Endodermal cell (in vitro differentiated cells): ENCODE results near the gene MEFV. TPM values are rescaled to one million over a fixed set of nuclear protein-coding genes. Genes with fewer than 3 reads are reported as not detected.

Source experiments
- DNase-seq: peaks from one replicate; pipeline ENCODE4 v3.0.0-alpha.2; 2017
- H3K27ac ChIP-seq: 2 replicates; pipeline ENCODE4 v1.5.1; 2013; ENCODE audit warnings: mild to moderate bottlenecking, low read depth, low read length, moderate library complexity
- H3K27me3 ChIP-seq: 2 replicates; pipeline ENCODE4 v1.6.1; 2013; ENCODE audit warnings: mild to moderate bottlenecking, low read length, moderate library complexity; ENCODE audit not compliant: insufficient read depth, control insufficient read depth, poor library complexity, severe bottlenecking
- H3K36me3 ChIP-seq: 2 replicates; pipeline ENCODE4 v1.7.0; 2013; ENCODE audit warnings: mild to moderate bottlenecking, low read length, moderate library complexity; ENCODE audit not compliant: control insufficient read depth, insufficient read depth
- H3K4me1 ChIP-seq: one replicate; pipeline ENCODE4 v1.7.0; 2013; ENCODE audit warnings: low read length; ENCODE audit not compliant: control insufficient read depth, insufficient read depth
- H3K4me3 ChIP-seq: 2 replicates; pipeline ENCODE4 v1.5.1; 2013; ENCODE audit warnings: mild to moderate bottlenecking, low read length, moderate library complexity
- H3K9ac ChIP-seq: 2 replicates; pipeline ENCODE4 v1.6.1; 2013; ENCODE audit warnings: mild to moderate bottlenecking, low read length, moderate library complexity; ENCODE audit not compliant: poor library complexity, severe bottlenecking; ENCODE audit errors: extremely low read depth
- H3K9me3 ChIP-seq: 2 replicates; pipeline ENCODE4 v1.6.1; 2013; ENCODE audit warnings: mild to moderate bottlenecking, low read length, moderate library complexity; ENCODE audit not compliant: control insufficient read depth
- H3K27ac Mint-ChIP-seq: 2 replicates; pipeline ENCODE4 v1.8.0; 2020; ENCODE audit warnings: mixed read lengths
- H3K27me3 Mint-ChIP-seq: 2 replicates; pipeline ENCODE4 v1.8.0; 2021; ENCODE audit warnings: mild to moderate bottlenecking, mixed read lengths; ENCODE audit not compliant: insufficient read depth
- H3K36me3 Mint-ChIP-seq: 2 replicates; pipeline ENCODE4 v1.8.0; 2020; ENCODE audit warnings: low read depth, mixed read lengths
- H3K4me1 Mint-ChIP-seq: 2 replicates; pipeline ENCODE4 v1.8.0; 2020; ENCODE audit warnings: mixed read lengths
- H3K4me3 Mint-ChIP-seq: 2 replicates; pipeline ENCODE4 v1.8.0; 2020; ENCODE audit warnings: mild to moderate bottlenecking, moderate library complexity, mixed read lengths
- H3K9me3 Mint-ChIP-seq: 2 replicates; pipeline ENCODE4 v1.8.0; 2020; ENCODE audit warnings: mild to moderate bottlenecking, mixed read lengths
- CTCF ChIP-seq: fragments of 200-600 bp; sonication (generic); conservative IDR thresholded peaks from 2 replicates; pipeline ENCODE4 v1.5.0; 2021; ENCODE audit warnings: antibody characterized with exemption, mild to moderate bottlenecking
- WGBS, 2 experiments: methylation state at CpG; one replicate each; pipeline versions ENCODE4 v1.1.5 to v1.1.7; 2013; ENCODE audit warnings: missing lambda C conversion rate in 2 of 2, mixed read lengths in 1 of 2; ENCODE audit not compliant: insufficient coverage in 1 of 2, insufficient read length in 1 of 2; 5-methylcytosine and 5-hydroxymethylcytosine counted together
- total RNA-seq, 2 donors: library from RNA; stranded (reverse); fragmentation: NEBNext Ultra II Directional in 1 of 2; extraction: Animal tissue kit (Norgen Biotek cat#: 25700) in 1 of 2; gene quantifications; 2 replicates in 1 of 2; 3 replicates in 1 of 2; pipeline ENCODE4 v1.2.1, GENCODE V29; 2021

Gene MEFV
- total RNA-seq, 2 donors from 2014 or later = not detected

GRCh38 chr16:3195975-3196374 is 60.5 kb downstream of the MEFV start:
- peaks cover 73% of the 10 kb centered on the region for H3K27me3 Mint-ChIP-seq
- 53 to 62% methylated on average over 7 to 9 of the region's 10 CpGs for WGBS, 2 experiments
- peaks cover 53% of the 10 kb centered on the region for H3K27me3 ChIP-seq

GRCh38 chr16:3194792-3195191 is 61.6 kb downstream of the MEFV start:
- H3K27ac Mint-ChIP-seq = no peak overlapping the region
- H3K27ac ChIP-seq = no peak overlapping the region
- peaks cover 5% of the 10 kb centered on the region for H3K4me1 Mint-ChIP-seq
- no peak for TF ChIP-seq CTCF
- no peak overlapping the region for H3K4me3 ChIP-seq
- no peaks in the 10 kb centered on the region for H3K36me3 Mint-ChIP-seq
- H3K9me3 Mint-ChIP-seq = peaks cover 9% of the 10 kb centered on the region
- H3K9ac ChIP-seq = no peak overlapping the region
- WGBS, 2 experiments = 89% methylated on average over 14 to 20 of the region's 20 CpGs
- no peaks in the 10 kb centered on the region for H3K9me3 ChIP-seq
- H3K36me3 ChIP-seq = no peaks in the 10 kb centered on the region
- peaks cover 74% of the 10 kb centered on the region for H3K27me3 Mint-ChIP-seq
- H3K4me3 Mint-ChIP-seq = no peak overlapping the region
- no peaks in the 10 kb centered on the region for H3K4me1 ChIP-seq
- DNase-seq = no peak
- peaks cover 54% of the 10 kb centered on the region for H3K27me3 ChIP-seq

More at GRCh38 chr16:3195975-3196374, 60.5 kb downstream of the MEFV start:
- H3K27ac Mint-ChIP-seq = no peak overlapping the region
- no peak overlapping the region for H3K4me3 Mint-ChIP-seq
- Histone ChIP-seq H3K27ac (no peak overlapping the region), H3K4me3 (no peak overlapping the region), H3K36me3 (no peaks in the 10 kb centered on the region), H3K9me3 (no peaks in the 10 kb centered on the region), H3K9ac (no peak overlapping the region), H3K4me1 (no peaks in the 10 kb centered on the region)
- TF ChIP-seq CTCF = no peak
- DNase-seq = peak; percentile 53
- peaks cover under 1% of the 10 kb centered on the region for H3K4me1 Mint-ChIP-seq
- H3K9me3 Mint-ChIP-seq = peaks cover 9% of the 10 kb centered on the region
- H3K36me3 Mint-ChIP-seq = no peaks in the 10 kb centered on the region

- Mint-ChIP-seq H3K4me1 (peaks cover 7% of the 10 kb centered on the region), H3K27me3 (peaks cover 72% of the 10 kb centered on the region), H3K27ac (no peak overlapping the region), H3K9me3 (peaks cover 9% of the 10 kb centered on the region), H3K36me3 (no peaks in the 10 kb centered on the region), H3K4me3 (no peak overlapping the region)
- Histone ChIP-seq H3K36me3 (no peaks in the 10 kb centered on the region), H3K9ac (no peak overlapping the region), H3K4me3 (no peak overlapping the region), H3K27ac (no peak overlapping the region), H3K4me1 (no peaks in the 10 kb centered on the region), H3K27me3 (peaks cover 51% of the 10 kb centered on the region), H3K9me3 (no peaks in the 10 kb centered on the region)
- 89 to 90% methylated on average over 47 to 49 of the region's 49 CpGs for WGBS, 2 experiments
- DNase-seq = no peak
- TF ChIP-seq CTCF = no peak
These were observed 62.9 kb downstream of the MEFV start for GRCh38 chr16:3193221-3194212.
